Breast epithelium (tissue), 3 donors: Measurements from ENCODE around the gene SYT2.
"Not testable (repeated sequence)": the region's sequence is repeated elsewhere in the genome, so short reads cannot be mapped to it uniquely, and the experiment has no call there.

Experiments
- POLR2A ChIP-seq: fragments of 450-650 bp; IDR thresholded peaks from one replicate; pipeline ENCODE4 v1.6.1; 2016; ENCODE audit warnings: antibody characterized with exemption, mild to moderate bottlenecking, moderate library complexity
- POLR2AphosphoS5 ChIP-seq, 3 donors: sonication (generic); formaldehyde crosslinking; IDR thresholded peaks; one replicate each; pipeline ENCODE4 v1.6.1; 2017; ENCODE audit warnings: antibody characterized with exemption in 3 of 3
- TF ChIP-seq, protein P1 (sequence below), 3 donors: fragments of 450-650 bp; IDR thresholded peaks; one replicate each; pipeline ENCODE4 v1.5.1; 2016 to 2017; ENCODE audit warnings: antibody characterized with exemption in 3 of 3, mild to moderate bottlenecking in 3 of 3, moderate library complexity in 3 of 3

DNA sequence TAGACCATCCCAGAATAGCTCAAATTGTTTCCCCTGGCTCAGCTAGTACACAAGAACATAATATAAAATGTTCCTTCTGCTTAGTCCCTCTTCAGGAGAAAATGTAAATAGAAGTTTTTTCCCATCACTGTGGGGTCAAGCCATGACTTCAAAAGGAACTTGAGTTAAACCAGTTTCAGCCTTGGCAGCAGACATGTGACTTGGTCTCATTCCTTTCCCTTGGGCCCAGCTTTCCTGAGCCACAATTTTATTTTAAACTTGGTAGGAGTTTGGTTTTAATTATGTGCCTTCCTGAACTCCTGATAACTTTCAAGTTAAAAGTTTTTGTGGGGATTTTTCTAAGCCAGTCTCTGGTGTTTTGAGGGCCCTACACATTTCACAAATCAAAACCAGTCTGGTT is 157.6 kb downstream of the SYT2 start:
- TF ChIP-seq, protein P1, sequence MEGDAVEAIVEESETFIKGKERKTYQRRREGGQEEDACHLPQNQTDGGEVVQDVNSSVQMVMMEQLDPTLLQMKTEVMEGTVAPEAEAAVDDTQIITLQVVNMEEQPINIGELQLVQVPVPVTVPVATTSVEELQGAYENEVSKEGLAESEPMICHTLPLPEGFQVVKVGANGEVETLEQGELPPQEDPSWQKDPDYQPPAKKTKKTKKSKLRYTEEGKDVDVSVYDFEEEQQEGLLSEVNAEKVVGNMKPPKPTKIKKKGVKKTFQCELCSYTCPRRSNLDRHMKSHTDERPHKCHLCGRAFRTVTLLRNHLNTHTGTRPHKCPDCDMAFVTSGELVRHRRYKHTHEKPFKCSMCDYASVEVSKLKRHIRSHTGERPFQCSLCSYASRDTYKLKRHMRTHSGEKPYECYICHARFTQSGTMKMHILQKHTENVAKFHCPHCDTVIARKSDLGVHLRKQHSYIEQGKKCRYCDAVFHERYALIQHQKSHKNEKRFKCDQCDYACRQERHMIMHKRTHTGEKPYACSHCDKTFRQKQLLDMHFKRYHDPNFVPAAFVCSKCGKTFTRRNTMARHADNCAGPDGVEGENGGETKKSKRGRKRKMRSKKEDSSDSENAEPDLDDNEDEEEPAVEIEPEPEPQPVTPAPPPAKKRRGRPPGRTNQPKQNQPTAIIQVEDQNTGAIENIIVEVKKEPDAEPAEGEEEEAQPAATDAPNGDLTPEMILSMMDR (IDR thresholded peaks at IDR 0.05): not testable (repeated sequence)
- not testable (repeated sequence) for TF ChIP-seq POLR2A; POLR2AphosphoS5 (IDR thresholded peaks at IDR 0.05)
